Peyer's patch (tissue), 4 donors: Measurements from ENCODE around the gene BACH2. TPM values are rescaled to one million over a fixed set of nuclear protein-coding genes. Genes with fewer than 3 reads are reported as not detected.

Experiments used
- DNase-seq, 3 donors: peaks; one replicate each; pipeline ENCODE4 v3.0.0-alpha.2; 2017 to 2019
- H3K27ac ChIP-seq, 4 donors: fragments of 200-600 bp; sonication (generic); one replicate each; pipeline ENCODE4 v1.5.1; 2016 to 2019
- H3K27me3 ChIP-seq, 2 donors: fragments of 200-600 bp; sonication (generic); one replicate each; pipeline ENCODE4 v1.5.1; 2019
- H3K36me3 ChIP-seq, 3 donors: fragments of 200-600 bp; sonication (generic); one replicate each; pipeline ENCODE4 v1.5.1; 2016 to 2019
- H3K4me1 ChIP-seq, 4 donors: fragments of 200-600 bp; sonication (generic); one replicate each; pipeline ENCODE4 v1.5.1; 2016 to 2019
- H3K4me3 ChIP-seq, 4 donors: fragments of 200-600 bp; sonication (generic); 1 replicate in 3 of 4; 2 replicates in 1 of 4; pipeline ENCODE4 v1.5.1; 2016 to 2019; ENCODE audit warnings: mild to moderate bottlenecking in 1 of 4
- H3K9me3 ChIP-seq, 4 donors: fragments of 200-600 bp; sonication (generic); one replicate each; pipeline ENCODE4 v1.5.1; 2016 to 2019; ENCODE audit warnings: mild to moderate bottlenecking in 1 of 4
- POLR2A ChIP-seq, 2 donors: fragments of 450-650 bp; IDR thresholded peaks; one replicate each; pipeline ENCODE4 v1.5.1; 2017; ENCODE audit warnings: antibody characterized with exemption in 2 of 2, mild to moderate bottlenecking in 2 of 2, moderate library complexity in 2 of 2
- total RNA-seq, 4 donors: library from RNA; depleted of rRNA; stranded (reverse); fragments of >200 nt; gene quantifications; one replicate each; pipeline ENCODE4 v1.1.0, GENCODE V29; 2016
- TF ChIP-seq, protein P1 (sequence below), 6 experiments: fragments of 450-650 bp in 4 of 6; fragments of 200-600 bp in 2 of 6; sonication (generic) in 1 of 6; IDR thresholded peaks; one replicate each; pipeline ENCODE4 v1.5.1; 2017 to 2019; ENCODE audit warnings: antibody characterized with exemption in 6 of 6, mild to moderate bottlenecking in 3 of 6, moderate library complexity in 1 of 6

Gene BACH2
- total RNA-seq, 4 donors from 2014 or later, result 0.18 to 26.4 (median 8.2) TPM

DNA sequence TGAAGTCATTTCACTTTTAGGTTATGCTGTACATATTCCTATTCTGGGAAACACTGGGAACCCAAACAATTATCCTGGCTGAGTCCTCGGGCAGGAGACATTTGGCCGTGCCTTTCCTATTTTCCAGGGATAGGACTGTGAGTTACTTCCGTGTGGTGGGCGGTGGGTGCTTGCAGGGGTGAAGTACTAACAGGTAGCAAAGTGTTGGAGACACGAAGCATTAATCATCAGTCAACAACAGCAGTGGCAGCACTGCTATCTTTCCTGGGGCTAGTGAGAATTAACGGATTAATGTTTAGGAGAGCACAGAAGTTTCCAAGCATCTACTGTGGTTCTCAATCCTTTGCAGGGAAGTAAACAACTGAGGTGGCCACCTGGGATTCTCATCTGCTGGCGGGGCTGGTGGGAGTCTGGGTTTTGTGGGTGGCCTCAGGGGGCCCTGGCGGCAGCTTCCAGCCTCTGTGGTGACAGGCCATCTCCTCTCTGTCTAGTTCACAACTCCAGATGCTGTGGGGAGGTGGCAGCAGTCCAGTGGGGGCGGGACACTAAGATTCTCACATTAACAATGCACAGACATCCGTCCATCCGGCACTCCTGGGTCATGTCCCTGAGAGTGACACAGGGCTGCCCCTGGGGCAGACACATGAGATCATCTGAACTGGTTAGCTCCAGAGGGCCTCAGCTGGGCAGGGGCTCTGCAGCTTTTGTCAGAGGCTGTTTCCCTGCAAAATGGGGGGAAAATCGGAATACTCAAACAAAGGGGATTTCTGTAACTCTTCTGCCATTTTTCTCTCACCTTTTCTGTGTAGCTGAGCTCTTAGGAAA is 311.5 kb downstream of the BACH2 start:
- H3K36me3 ChIP-seq, result no peaks in the 10 kb centered on the region
- no peaks in the 10 kb centered on the region for H3K4me1 ChIP-seq
- no peak overlapping the region for H3K27ac ChIP-seq
- no peaks in the 10 kb centered on the region for H3K27me3 ChIP-seq
- no peak overlapping the region for H3K4me3 ChIP-seq
- no peaks in the 10 kb centered on the region for H3K9me3 ChIP-seq
- TF ChIP-seq, protein P1, sequence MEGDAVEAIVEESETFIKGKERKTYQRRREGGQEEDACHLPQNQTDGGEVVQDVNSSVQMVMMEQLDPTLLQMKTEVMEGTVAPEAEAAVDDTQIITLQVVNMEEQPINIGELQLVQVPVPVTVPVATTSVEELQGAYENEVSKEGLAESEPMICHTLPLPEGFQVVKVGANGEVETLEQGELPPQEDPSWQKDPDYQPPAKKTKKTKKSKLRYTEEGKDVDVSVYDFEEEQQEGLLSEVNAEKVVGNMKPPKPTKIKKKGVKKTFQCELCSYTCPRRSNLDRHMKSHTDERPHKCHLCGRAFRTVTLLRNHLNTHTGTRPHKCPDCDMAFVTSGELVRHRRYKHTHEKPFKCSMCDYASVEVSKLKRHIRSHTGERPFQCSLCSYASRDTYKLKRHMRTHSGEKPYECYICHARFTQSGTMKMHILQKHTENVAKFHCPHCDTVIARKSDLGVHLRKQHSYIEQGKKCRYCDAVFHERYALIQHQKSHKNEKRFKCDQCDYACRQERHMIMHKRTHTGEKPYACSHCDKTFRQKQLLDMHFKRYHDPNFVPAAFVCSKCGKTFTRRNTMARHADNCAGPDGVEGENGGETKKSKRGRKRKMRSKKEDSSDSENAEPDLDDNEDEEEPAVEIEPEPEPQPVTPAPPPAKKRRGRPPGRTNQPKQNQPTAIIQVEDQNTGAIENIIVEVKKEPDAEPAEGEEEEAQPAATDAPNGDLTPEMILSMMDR (IDR thresholded peaks at IDR 0.05), result no peak
- TF ChIP-seq POLR2A (IDR thresholded peaks at IDR 0.05), result no peak
- no peak for DNase-seq

DNA sequence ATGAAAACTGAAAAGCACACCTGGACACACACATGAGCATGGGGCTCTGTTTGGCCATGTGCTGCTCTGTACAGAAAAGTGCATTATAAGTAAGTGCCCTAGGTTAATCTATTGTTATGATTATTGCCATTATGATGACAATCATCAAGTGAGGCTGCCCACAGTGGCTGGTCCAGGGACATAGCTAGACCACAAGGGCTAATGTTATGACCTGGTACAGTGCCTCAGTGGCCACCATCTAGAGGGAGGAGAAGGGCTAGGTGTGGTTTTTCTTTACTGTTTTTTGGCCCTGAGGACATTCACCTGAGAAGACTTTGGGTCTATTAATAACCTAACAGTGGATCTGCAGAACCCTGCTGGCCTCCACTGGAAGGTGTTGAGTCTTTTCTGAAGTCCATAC is 316.3 kb downstream of the BACH2 start:
- H3K27ac ChIP-seq, result no peak overlapping the region
- H3K4me1 ChIP-seq, result no peaks in the 10 kb centered on the region
- DNase-seq, result no peak
- H3K27me3 ChIP-seq, result no peaks in the 10 kb centered on the region
- no peak overlapping the region for H3K4me3 ChIP-seq
- TF ChIP-seq POLR2A (IDR thresholded peaks at IDR 0.05), result no peak
- TF ChIP-seq, protein P1 (IDR thresholded peaks at IDR 0.05), result no peak
- H3K9me3 ChIP-seq, result no peaks in the 10 kb centered on the region
- no peaks in the 10 kb centered on the region for H3K36me3 ChIP-seq

DNA sequence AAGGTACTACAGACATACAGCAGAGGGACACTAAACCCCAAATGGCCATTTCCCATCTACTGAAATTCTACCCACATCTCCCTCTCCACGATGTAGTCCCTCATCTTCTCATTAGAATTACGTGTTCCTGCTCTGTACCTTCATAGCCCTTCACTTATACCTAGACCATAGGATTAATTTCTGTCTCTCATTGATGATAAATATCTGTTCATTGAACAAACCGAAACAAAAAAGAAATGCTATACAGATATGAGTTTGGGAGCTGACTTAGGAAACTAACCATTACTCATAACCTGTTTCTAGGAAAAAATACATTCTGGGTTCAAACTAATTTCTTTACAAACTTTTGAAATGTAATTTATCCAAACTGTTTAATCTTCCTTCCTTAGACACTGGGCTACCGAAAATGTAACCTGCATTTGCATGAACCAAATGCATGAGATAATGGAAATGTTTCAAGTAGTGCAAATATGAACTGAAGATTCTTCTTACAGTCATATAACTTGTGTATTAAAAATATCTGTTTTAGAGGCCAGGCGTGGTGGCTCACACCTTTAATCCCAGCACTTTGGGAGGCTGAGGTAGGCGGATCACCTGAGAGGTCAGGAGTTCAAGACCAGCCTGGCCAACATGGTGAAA is 317.0 kb downstream of the BACH2 start:
- no peak for DNase-seq
- H3K27me3 ChIP-seq, result no peaks in the 10 kb centered on the region
- H3K4me1 ChIP-seq, result no peaks in the 10 kb centered on the region
- H3K4me3 ChIP-seq, result no peak overlapping the region
- no peaks in the 10 kb centered on the region for H3K36me3 ChIP-seq
- no peak overlapping the region for H3K27ac ChIP-seq
- H3K9me3 ChIP-seq, result no peaks in the 10 kb centered on the region
- TF ChIP-seq, protein P1 (IDR thresholded peaks at IDR 0.05), result no peak

DNA sequence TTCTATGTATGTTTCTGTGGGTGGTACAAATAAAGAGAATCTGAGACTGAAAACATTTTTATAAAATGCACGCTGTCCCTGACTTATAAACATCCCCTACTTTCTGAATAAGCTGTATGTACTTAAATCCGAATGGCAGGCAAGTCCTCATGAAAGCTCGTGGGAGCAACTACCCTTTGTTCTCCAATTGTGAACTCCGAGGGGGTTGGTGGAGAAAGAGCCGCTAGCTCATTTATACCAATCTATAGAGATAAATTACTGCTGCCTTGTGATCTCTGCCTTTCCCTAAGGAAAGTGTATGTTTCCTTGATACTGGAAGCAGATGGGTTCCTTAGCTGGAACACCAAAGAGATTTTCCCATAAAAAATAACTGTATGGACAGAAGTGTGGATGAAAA is 317.9 kb downstream of the BACH2 start:
- Histone ChIP-seq H3K27me3 (no peaks in the 10 kb centered on the region), H3K4me1 (no peaks in the 10 kb centered on the region), H3K9me3 (no peaks in the 10 kb centered on the region), H3K27ac (no peak overlapping the region), H3K4me3 (no peak overlapping the region), H3K36me3 (no peaks in the 10 kb centered on the region)
- TF ChIP-seq POLR2A (IDR thresholded peaks at IDR 0.05), result no peak
- TF ChIP-seq, protein P1 (IDR thresholded peaks at IDR 0.05), result no peak
- no peak for DNase-seq

DNA sequence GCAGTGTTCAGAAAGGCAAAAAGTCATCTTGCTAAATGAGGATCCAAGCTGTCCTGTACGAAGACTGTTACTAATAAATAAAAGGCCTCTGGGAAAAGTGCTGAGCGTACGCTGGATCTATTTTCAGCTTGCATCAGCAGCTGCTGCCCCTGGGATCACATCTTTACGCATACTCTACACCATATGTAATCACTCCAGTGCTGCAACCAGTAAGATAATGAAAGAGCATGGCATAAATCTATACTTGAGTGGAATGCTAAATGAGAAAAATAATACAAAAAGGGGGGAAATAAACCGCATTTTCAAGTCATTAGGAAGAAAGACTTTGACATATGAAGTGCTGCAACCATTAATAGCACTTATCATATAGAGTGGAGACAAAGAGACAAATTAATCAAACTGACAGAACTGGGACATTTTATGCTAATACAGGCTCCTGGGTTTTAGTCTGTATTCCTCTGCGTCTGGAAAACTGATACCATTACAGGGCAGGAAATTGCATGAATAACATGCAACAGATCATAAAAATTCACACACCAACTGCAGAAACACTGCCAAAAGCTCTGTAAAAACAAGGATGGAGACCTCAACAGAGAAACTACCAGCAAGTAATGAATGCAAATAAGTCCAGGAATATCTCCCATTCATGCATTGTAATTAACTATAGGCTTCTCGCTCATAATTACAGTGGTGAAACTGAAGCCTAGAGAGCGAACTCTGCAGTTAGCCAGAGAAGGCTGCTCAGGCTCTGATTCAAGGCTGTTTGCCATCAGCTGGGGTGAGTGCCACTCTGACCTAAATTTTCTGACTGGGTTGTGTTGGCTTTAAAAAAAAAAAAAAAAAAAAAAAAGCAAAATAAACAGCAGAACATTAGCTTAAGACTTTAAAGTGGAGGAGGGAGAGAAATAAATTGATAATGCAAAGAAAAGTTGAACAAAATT is 318.6 kb downstream of the BACH2 start:
- Histone ChIP-seq H3K27me3 (no peaks in the 10 kb centered on the region), H3K4me1 (no peaks in the 10 kb centered on the region), H3K9me3 (no peaks in the 10 kb centered on the region), H3K36me3 (no peaks in the 10 kb centered on the region), H3K27ac (no peak overlapping the region), H3K4me3 (no peak overlapping the region)
- TF ChIP-seq POLR2A (IDR thresholded peaks at IDR 0.05), result no peak
- TF ChIP-seq, protein P1 (IDR thresholded peaks at IDR 0.05), result no peak
- DNase-seq, result no peak
